HCT116 (cell line): ENCODE data around the gene PREPL. TPM values are rescaled to one million over a fixed set of nuclear protein-coding genes. Genes with fewer than 3 reads are reported as not detected.

Experiments
- ATAC-seq: fragments of 200-7000 bp; cut with Tn5 transposase; 2 replicates; pipeline ENCODE4 v1.9.1; 2020; ENCODE audit warnings: mild to moderate bottlenecking, moderate library complexity
- BruUV-seq: library from RNA; stranded (reverse); fragments of 400-500 nt; replicated peaks from 2 replicates; lab custom pipeline; 2021; lab: Mats Ljungman, UMichigan
- CTCF ChIA-PET: fragments of 300-600 bp; sonication (Branson Sonifier 250); formaldehyde crosslinking; loops from one replicate; lab custom pipeline; 2021; ENCODE audit warnings: antibody characterized with exemption; lab: Charles Lee
- POLR2A ChIA-PET: fragments of 300-600, 350-600 bp; sonication (Branson Sonifier 250); formaldehyde crosslinking; loops from one replicate; lab custom pipeline; 2021; ENCODE audit warnings: antibody characterized with exemption; lab: Charles Lee
- RAD21 ChIA-PET, 2 experiments: fragments of 300-600 bp; sonication (Branson Sonifier 250); formaldehyde crosslinking; loops; one replicate each; lab custom pipeline; 2023; ENCODE audit warnings: low total read pairs in 2 of 2; ENCODE audit not compliant: uncharacterized antibody in 2 of 2, unreplicated experiment in 2 of 2, low non-redundant PET in 1 of 2; lab: Charles Lee
- DNase-seq: peaks from one replicate; pipeline ENCODE4 v3.0.0-alpha.2; 2010; ENCODE audit warnings: low read depth, low spot score
- H2AFZ ChIP-seq: fragments of 200-600 bp; shearing (Covaris generic), sonication (generic); 2 replicates; pipeline ENCODE4 v1.6.1; 2017; ENCODE audit warnings: low read depth, mixed run types, mixed read lengths, antibody characterized with exemption, low read length; ENCODE audit not compliant: poor library complexity, severe bottlenecking
- H3K27ac ChIP-seq: 2 replicates; pipeline ENCODE4 v1.5.1; 2012; ENCODE audit warnings: low read depth, low read length
- H3K27me3 ChIP-seq: fragments of 200-600 bp; sonication (generic); 2 replicates; pipeline ENCODE4 v1.6.1; 2016; ENCODE audit warnings: mixed run types, low read length, mixed read lengths; ENCODE audit not compliant: insufficient read depth
- H3K36me3 ChIP-seq, 2 experiments: fragments of 200-500 bp in 1 of 2; fragments of 200-600 bp in 1 of 2; sonication (Bioruptor generic) in 1 of 2; sonication (generic) in 1 of 2; 2 replicates each; pipeline versions ENCODE4 v1.5.1 to v1.6.1; 2014 to 2016; ENCODE audit warnings: low read length in 2 of 2, inconsistent platforms in 1 of 2, mixed read lengths in 1 of 2, mixed run types in 1 of 2; ENCODE audit not compliant: insufficient read depth in 2 of 2, control insufficient read depth in 1 of 2
- H3K4me1 ChIP-seq, 2 experiments: fragments of 200-600 bp in 1 of 2; sonication (generic) in 1 of 2; 2 replicates each; pipeline versions ENCODE4 v1.5.1 to v1.6.1; 2012 to 2017; ENCODE audit warnings: low read length in 2 of 2, inconsistent platforms in 1 of 2, mild to moderate bottlenecking in 1 of 2, mixed read lengths in 1 of 2, mixed run types in 1 of 2, moderate library complexity in 1 of 2; ENCODE audit not compliant: insufficient read depth in 2 of 2, control insufficient read depth in 1 of 2
- H3K4me2 ChIP-seq: fragments of 200-600 bp; sonication (generic); 2 replicates; pipeline ENCODE4 v1.6.1; 2017; ENCODE audit warnings: mixed run types, low read length, mixed read lengths
- H3K4me3 ChIP-seq, 2 experiments: fragments of 200-600 bp in 1 of 2; sonication (generic) in 1 of 2; replicated peaks in 1 of 2; 2 replicates each; pipeline ENCODE4 v1.5.1; 2011 to 2016; ENCODE audit warnings: low read length in 2 of 2, control low read depth in 1 of 2, low read depth in 1 of 2, mild to moderate bottlenecking in 1 of 2, mixed read lengths in 1 of 2, mixed run types in 1 of 2
- H3K79me2 ChIP-seq: fragments of 200-600 bp; sonication (generic); 2 replicates; pipeline ENCODE4 v1.6.1; 2017; ENCODE audit warnings: mild to moderate bottlenecking, mixed run types, low read length, moderate library complexity, mixed read lengths; ENCODE audit not compliant: insufficient read depth
- H3K9ac ChIP-seq: fragments of 200-600 bp; sonication (generic); 2 replicates; pipeline ENCODE4 v1.6.1; 2016; ENCODE audit warnings: low read length, mixed read lengths
- H3K9me2 ChIP-seq: fragments of 200-600 bp; sonication (generic), shearing (Covaris generic); 2 replicates; pipeline ENCODE4 v1.6.1; 2017; ENCODE audit warnings: mixed run types, mild to moderate bottlenecking, moderate library complexity; ENCODE audit not compliant: insufficient read depth
- H3K9me3 ChIP-seq, 2 experiments: fragments of 200-500 bp in 1 of 2; fragments of 200-600 bp in 1 of 2; sonication (Bioruptor generic) in 1 of 2; sonication (generic) in 1 of 2; 2 replicates each; pipeline ENCODE4 v1.6.1; 2014 to 2017; ENCODE audit warnings: low read length in 2 of 2, mixed read lengths in 2 of 2, inconsistent platforms in 1 of 2, low read depth in 1 of 2, mild to moderate bottlenecking in 1 of 2, mixed run types in 1 of 2, moderate library complexity in 1 of 2; ENCODE audit not compliant: control insufficient read depth in 1 of 2, insufficient read depth in 1 of 2
- H4K20me1 ChIP-seq: fragments of 200-600 bp; sonication (generic), shearing (Covaris generic); 2 replicates; pipeline ENCODE4 v1.6.1; 2017; ENCODE audit warnings: mixed run types, mild to moderate bottlenecking, moderate library complexity; ENCODE audit not compliant: insufficient read depth
- ATF3 ChIP-seq: IDR thresholded peaks from 2 replicates; pipeline ENCODE4 v1.6.1; 2012
- CBX3 ChIP-seq: IDR thresholded peaks from 2 replicates; pipeline ENCODE4 v1.6.1; 2012; ENCODE audit warnings: low read depth
- CTCF ChIP-seq, 3 experiments: fragments of 200-600 bp in 1 of 3; sonication (generic) in 1 of 3; IDR thresholded peaks in 2 of 3; conservative IDR thresholded peaks in 1 of 3; 2 replicates each; pipeline ENCODE4 v1.5.1; 2012 to 2017; ENCODE audit warnings: low read depth in 2 of 3, low read length in 2 of 3, antibody characterized with exemption in 1 of 3, borderline replicate concordance in 1 of 3, control low read depth in 1 of 3, mild to moderate bottlenecking in 1 of 3, mixed read lengths in 1 of 3, mixed run types in 1 of 3, moderate library complexity in 1 of 3; ENCODE audit not compliant: insufficient read depth in 1 of 3
- ELF1 ChIP-seq: IDR thresholded peaks from 2 replicates; pipeline ENCODE4 v1.6.1; 2012; ENCODE audit warnings: low read depth, borderline replicate concordance
- EZH2phosphoT487 ChIP-seq: fragments of 200-600 bp; IDR thresholded peaks from 2 replicates; pipeline ENCODE4 v1.6.1; 2018; ENCODE audit warnings: antibody characterized with exemption, borderline replicate concordance
- FOSL1 ChIP-seq: IDR thresholded peaks from 2 replicates; pipeline ENCODE4 v1.6.1; 2012; ENCODE audit warnings: low read depth
- JUND ChIP-seq: IDR thresholded peaks from 2 replicates; pipeline ENCODE4 v1.6.1; 2012
- MAX ChIP-seq: IDR thresholded peaks from 2 replicates; pipeline ENCODE4 v1.6.1; 2012
- RAD21 ChIP-seq: IDR thresholded peaks from 2 replicates; pipeline ENCODE4 v1.6.1; 2012; ENCODE audit warnings: low read depth, mild to moderate bottlenecking
- REST ChIP-seq: IDR thresholded peaks from 2 replicates; pipeline ENCODE4 v1.6.1; 2012; ENCODE audit warnings: low read depth
- SP1 ChIP-seq: IDR thresholded peaks from 2 replicates; pipeline ENCODE4 v1.6.1; 2012; ENCODE audit warnings: low read depth
- TCF7L2 ChIP-seq: IDR thresholded peaks from 2 replicates; pipeline ENCODE4 v1.7.0; 2011; ENCODE audit warnings: borderline replicate concordance, inconsistent platforms; ENCODE audit not compliant: insufficient read depth, insufficient read length; ENCODE audit errors: extremely low read depth
- ZBTB33 ChIP-seq: IDR thresholded peaks from 2 replicates; pipeline ENCODE4 v1.6.1; 2011; ENCODE audit warnings: mild to moderate bottlenecking, low read length, moderate library complexity; ENCODE audit not compliant: insufficient replicate concordance; ENCODE audit errors: extremely low read depth
- ZFX ChIP-seq: fragments of 450-650 bp; IDR thresholded peaks from 2 replicates; pipeline ENCODE4 v1.6.1; 2017
- intact Hi-C: fragments of 100-400 bp; cut with micrococcal nuclease; formaldehyde crosslinking; loops from 2 replicates; pipeline ENCODE4 v1.10.0; 2022
- total RNA-seq: library from RNA; stranded (reverse); gene quantifications from one replicate; pipeline ENCODE4 v1.2.1, GENCODE V29; 2021; ENCODE audit not compliant: unreplicated experiment

The PREPL gene
- total RNA-seq, 1 experiment from 2014 or later, result 31.1 TPM

GRCh38 chr2:44315945-44316344 lies 45.3 kb downstream of the PREPL start:
- no TSS peak for BruUV-seq
- Histone ChIP-seq H3K36me3 (peaks cover 12 to 18% of the 10 kb centered on the region in 2 experiments; a peak in 2 of 4 replicates), H3K9me3 (peaks cover 0 to 8% of the 10 kb centered on the region in 2 experiments; a peak in 1 of 4 replicates), H3K9ac (no peak overlapping the region), H3K4me2 (no peak overlapping the region), H3K9me2 (no peaks in the 10 kb centered on the region), H3K27me3 (no peaks in the 10 kb centered on the region), H2AFZ (no peak overlapping the region), H3K4me3 (no peak overlapping the region), H3K79me2 (no peaks in the 10 kb centered on the region), H3K4me1 (no peaks in the 10 kb centered on the region), H4K20me1 (no peaks in the 10 kb centered on the region), H3K27ac (no peak overlapping the region)
- intact Hi-C loops, result no loop called here
- ChIA-PET RAD21 (no interaction called here), CTCF (no interaction called here), POLR2A (no interaction called here)
- no peak for TF ChIP-seq EZH2phosphoT487
- no peak for TF ChIP-seq ZBTB33
- no peak for TF ChIP-seq MAX
- TF ChIP-seq FOSL1, result no peak
- no peak for TF ChIP-seq ZFX
- no peak for TF ChIP-seq REST
- TF ChIP-seq CBX3, result no peak
- TF ChIP-seq CTCF (IDR thresholded peaks at IDR 0.05 in 2 of 3, conservative IDR thresholded peaks at IDR 0.05 in 1 of 3; ENCODE audit: borderline replicate concordance in 1 of 3, insufficient read depth in 1 of 3, low read depth in 2 of 3, low read length in 2 of 3), result no peak
- no peak for TF ChIP-seq TCF7L2
- no peak for TF ChIP-seq JUND
- no peak for TF ChIP-seq SP1
- no peak for TF ChIP-seq ATF3
- TF ChIP-seq ELF1, result no peak
- TF ChIP-seq RAD21, result no peak
- DNase-seq (no peak), ATAC-seq (no peak)
